HG03095 (cell line): Measurements from ENCODE around the gene BHLHE23.

Source experiments
- ATAC-seq: cut with Tn5 transposase; IDR thresholded peaks from one replicate; pipeline ENCODE4 v1.9.1; 2021; ENCODE audit warnings: moderate library complexity; ENCODE audit not compliant: unreplicated experiment

BHLHE23 gene

GRCh38 chr20:63026582-63027165, 19.9 kb upstream of the BHLHE23 start:
- ATAC-seq, result no peak

- ATAC-seq, result no peak
Observed at GRCh38 chr20:63025534-63026331, 19.0 kb upstream of the BHLHE23 start.

- ATAC-seq, result no peak
Observed at GRCh38 chr20:63024573-63025392, 18.0 kb upstream of the BHLHE23 start.

GRCh38 chr20:63023936-63024571, 17.3 kb upstream of the BHLHE23 start:
- ATAC-seq, result no peak

GRCh38 chr20:63023071-63023935, 16.5 kb upstream of the BHLHE23 start:
- ATAC-seq, result no peak

- ATAC-seq, result no peak
Observed at GRCh38 chr20:63022501-63022900, 15.7 kb upstream of the BHLHE23 start.

GRCh38 chr20:63021356-63022321, 14.9 kb upstream of the BHLHE23 start:
- no peak for ATAC-seq

- no peak for ATAC-seq
Observed at GRCh38 chr20:63020681-63021080, 13.9 kb upstream of the BHLHE23 start.

- ATAC-seq, result no peak
Observed at GRCh38 chr20:63017826-63018411, 11.2 kb upstream of the BHLHE23 start.

GRCh38 chr20:63017076-63017825, 10.5 kb upstream of the BHLHE23 start:
- no peak for ATAC-seq

GRCh38 chr20:63016514-63017075, 9.8 kb upstream of the BHLHE23 start:
- ATAC-seq, result no peak

GRCh38 chr20:63015662-63016361, 9.0 kb upstream of the BHLHE23 start:
- no peak for ATAC-seq

GRCh38 chr20:63015147-63015661, 8.4 kb upstream of the BHLHE23 start:
- no peak for ATAC-seq

- ATAC-seq, result no peak
Observed at GRCh38 chr20:63014710-63015109, 7.9 kb upstream of the BHLHE23 start.

GRCh38 chr20:63014287-63014686, 7.5 kb upstream of the BHLHE23 start:
- no peak for ATAC-seq

- no peak for ATAC-seq
Observed at GRCh38 chr20:63013207-63013606, 6.4 kb upstream of the BHLHE23 start.

- no peak for ATAC-seq
Observed at GRCh38 chr20:63011798-63012197, 5.0 kb upstream of the BHLHE23 start.
